Measurements from ENCODE around the gene SLC9A9. TPM values are rescaled to one million over a fixed set of nuclear protein-coding genes. Genes with fewer than 3 reads are reported as not detected.

SLC9A9 gene
- total RNA-seq, 1 donor from 2014 or later: 15.0 TPM

GRCh38 chr3:143693506-143693905 is 154.8 kb downstream of the SLC9A9 start:
- DNase-seq (ENCODE audit: low spot score): no peak

- no peak for DNase-seq (ENCODE audit: low spot score)
Measured at GRCh38 chr3:143686638-143687197, 161.6 kb downstream of the SLC9A9 start.

DNA sequence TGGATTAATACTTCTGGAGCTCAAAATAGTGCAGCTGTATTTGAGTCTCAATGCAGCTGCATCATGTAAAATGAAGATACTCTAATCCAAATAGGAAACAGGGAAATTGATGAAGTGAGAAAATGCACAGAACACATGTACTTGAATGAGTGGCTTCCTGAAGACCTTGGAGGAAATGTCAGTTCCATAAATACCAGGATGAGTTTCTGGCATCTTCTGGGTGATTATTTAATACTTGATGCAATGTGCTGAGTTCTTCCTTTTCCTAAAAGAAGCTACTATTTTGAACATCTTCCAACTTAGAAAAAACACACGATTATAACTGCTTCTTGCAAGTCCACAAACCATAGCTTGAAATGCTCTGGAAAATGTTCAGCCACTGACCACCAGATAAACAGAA is 162.8 kb downstream of the SLC9A9 start:
- no peak for DNase-seq (ENCODE audit: low spot score)

DNA sequence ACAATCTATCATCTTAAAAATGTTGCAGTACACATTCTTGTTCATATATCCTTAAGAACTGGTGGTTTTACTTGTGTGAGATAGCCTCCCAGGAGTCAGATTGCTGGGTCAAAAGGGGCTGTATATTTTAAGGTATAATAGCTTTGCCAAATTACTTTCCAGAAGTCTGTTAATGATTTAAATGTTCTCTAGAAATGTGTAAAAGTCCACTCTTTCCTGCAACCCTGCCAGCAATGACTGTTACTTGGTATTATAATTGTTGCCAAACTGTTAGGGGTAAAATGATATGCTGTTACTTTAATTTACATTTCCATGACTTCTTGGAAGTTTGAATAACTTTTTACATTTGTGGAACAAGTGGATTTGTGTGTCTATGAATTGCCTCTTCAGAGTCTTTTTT is 170.8 kb downstream of the SLC9A9 start:
- no peak for DNase-seq (ENCODE audit: low spot score)

DNA sequence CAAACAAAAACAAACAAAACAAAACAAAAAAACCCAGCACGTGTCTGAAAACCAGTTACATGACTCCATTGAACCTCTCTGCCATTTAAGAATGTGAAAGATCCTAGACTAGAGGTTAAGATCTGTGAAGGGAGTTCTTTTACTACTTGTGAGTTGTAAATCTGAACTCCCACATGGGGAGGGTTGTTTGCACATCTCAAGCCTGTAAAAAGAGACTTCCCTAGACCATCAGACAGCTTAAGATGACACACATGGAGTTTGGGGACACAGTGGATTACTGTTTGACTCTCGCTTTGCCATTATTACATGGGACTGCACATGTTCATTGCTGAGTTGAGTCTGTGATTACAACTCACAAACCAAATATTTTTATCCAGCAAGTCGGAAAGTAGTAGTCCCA is 171.5 kb downstream of the SLC9A9 start:
- no peak for DNase-seq (ENCODE audit: low spot score)

- DNase-seq (ENCODE audit: low spot score): no peak
Measured at GRCh38 chr3:143676021-143676420, 172.2 kb downstream of the SLC9A9 start.

DNA sequence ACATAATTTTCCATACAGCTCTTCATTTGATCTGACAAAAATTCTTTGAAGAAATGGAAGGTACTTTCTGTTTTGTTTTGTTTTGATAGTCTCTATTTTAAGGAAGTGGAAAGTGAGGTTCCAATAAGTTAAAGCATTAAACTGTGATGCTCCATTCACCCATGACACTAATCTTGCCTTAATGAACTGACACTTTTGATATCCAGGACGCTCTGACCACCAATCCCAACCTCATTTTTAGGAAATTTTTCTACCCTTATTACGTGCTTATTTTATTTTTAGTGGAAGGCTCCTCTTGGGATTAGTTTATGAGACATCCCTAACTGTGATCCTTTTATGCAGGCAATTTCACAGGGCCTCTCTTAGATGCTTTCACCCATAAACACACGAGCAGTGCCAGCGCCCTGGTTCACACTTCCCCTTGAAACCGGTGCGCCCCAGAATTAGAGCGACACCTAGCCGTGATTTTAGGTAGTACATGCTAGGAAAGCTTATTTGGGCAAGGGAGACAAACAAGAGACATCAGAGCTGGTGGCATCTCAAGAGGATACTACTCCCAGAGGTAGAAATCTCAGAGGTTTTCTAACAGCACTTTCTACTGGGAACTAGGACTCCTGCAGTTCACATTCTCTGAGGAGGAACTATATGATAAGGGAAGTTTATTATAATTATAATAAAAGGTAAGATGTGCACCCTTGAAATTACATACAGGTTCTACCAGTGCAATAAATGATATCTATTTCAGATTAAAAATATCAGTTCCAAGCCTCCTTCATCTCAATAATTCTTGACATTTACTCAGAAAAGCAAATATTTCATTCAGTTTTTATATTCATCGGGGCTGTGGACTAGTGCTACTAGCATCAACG is 173.9 kb downstream of the SLC9A9 start:
- peak; percentile 85 for DNase-seq (ENCODE audit: low spot score)

DNA sequence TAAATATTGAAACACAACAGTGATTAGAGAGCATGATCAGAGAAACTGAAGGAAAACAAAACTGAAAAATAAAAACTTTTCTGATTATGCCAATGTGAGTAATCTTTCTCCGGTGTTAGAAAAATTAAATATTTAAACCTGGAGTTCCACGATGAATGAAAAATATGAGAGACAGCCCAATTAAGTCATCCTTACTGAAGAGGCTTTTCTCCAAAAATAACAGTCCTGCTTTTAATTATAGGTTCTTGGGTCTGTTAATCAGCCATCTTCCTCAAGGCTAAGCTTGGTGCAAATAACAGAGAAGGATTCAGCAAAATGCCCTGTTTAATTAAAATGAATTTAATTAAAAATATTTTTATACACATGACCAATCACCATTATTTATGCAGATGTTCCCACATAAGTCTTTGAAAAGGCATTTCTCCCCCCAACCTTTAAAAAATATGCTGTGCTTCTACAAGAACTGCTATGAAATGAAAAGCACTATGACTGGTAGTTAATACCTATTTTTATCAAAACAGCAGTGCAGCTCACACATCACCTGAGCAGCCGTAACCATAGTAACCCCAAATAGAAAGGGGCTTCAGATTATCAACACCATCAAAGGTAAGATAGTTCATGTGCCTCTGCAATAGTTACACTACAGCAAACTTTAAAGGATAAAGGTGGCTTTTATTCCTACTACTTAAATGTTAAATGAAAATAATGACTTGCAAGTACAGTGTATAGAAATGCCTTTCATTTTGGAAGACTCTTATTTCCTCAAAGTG is 175.7 kb downstream of the SLC9A9 start:
- no peak for DNase-seq (ENCODE audit: low spot score)

DNA sequence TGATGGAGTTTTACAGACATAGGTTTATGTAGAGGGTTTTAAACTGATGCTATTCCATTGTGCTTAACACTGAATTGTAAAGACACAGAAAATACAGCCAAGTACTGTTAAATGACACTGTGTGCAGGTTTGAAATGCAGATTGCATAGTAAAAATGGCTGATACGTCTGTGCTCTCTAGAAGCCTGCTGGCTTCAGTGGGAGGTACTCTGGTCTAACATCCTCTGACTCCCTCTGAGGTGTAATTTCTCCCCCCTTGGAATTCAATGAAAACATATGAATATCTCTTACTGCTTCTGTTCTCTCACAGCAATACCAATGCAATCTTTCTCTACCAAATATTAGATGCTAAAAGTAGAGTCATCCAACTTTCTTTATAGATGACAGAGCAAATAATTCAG is 176.6 kb downstream of the SLC9A9 start:
- no peak for DNase-seq (ENCODE audit: low spot score)

GRCh38 chr3:143668924-143669790 is 179.1 kb downstream of the SLC9A9 start:
- no peak for DNase-seq (ENCODE audit: low spot score)

- DNase-seq (ENCODE audit: low spot score): no peak
Measured at GRCh38 chr3:143668385-143668784, 179.9 kb downstream of the SLC9A9 start.

- no peak for DNase-seq (ENCODE audit: low spot score)
Measured at GRCh38 chr3:143661677-143662076, 186.6 kb downstream of the SLC9A9 start.

DNA sequence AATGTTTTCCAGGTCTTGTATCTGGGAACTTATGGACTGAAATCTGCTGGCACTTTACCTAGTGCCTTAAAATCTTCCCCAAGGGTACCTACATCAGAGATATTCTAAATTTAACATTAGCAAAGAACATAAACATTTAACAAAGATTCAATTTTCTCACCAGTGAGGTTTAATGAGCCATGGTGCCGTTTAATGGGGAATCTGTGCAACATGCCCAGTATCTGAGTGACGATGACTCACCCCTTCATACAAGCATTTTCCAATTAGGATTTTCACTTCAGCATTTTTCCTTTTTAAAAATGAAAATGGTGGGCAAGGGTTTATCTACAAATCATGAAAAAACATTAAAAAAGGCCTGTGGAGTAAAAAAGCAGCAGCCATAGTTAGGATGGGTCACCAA is 189.4 kb downstream of the SLC9A9 start:
- DNase-seq (ENCODE audit: low spot score): no peak

DNA sequence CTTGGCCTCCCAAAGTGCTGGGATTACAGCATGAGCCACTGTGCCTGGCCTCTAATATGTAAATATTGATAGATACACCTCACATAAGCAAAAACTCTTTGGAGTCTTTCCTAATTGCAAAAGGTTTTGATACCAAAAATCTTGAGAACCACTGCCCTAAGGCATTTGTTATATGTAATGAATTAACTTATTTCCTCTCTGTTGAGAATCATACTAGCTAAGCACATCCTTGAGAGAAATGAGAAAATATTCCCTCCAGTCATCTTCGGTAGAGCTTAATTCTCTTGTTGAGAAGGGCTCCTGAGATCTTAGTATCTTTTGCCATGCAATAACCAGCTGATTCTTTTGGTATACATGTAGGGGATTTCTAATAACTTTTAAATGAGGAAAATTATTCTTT is 190.2 kb downstream of the SLC9A9 start:
- DNase-seq (ENCODE audit: low spot score): no peak

- no peak for DNase-seq (ENCODE audit: low spot score)
Measured at GRCh38 chr3:143657391-143657790, 190.9 kb downstream of the SLC9A9 start.

DNA sequence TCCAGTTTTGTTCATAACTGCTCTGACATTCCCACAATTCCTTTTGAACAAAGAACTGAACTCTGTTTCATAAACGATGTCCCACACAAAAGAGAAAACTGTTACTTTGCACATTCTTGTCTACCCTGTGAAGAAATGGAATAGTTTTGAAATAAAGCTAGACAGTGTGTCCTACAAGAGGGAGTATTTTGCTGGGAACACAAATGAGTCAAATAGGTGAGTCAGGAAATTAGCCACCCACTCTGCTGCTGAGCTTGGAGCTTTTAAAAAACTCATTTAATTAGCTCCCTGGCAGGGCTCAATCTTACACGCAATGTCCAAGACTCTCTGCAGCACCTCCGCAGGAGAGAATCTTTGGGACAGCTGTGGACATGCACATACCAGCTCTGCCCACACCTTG is 193.4 kb downstream of the SLC9A9 start:
- DNase-seq (ENCODE audit: low spot score): no peak

DNA sequence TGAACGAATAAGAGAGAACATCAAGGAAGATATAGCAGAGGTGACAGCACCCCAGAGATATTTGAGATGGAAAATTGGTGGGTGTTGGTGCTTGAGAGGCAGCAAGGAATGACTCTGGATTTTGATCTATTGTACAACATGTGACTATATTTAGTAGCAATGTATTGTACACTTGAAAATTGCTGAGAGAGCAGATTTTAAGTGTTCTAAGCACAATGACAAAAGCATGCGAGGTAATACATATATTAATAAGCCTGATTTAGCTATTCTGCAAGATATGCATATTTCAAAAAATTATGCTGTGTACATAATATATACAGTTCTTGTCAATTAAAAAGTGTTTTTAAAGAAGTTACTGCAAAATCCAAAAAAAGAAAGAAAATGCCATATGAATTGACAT is 194.3 kb downstream of the SLC9A9 start:
- no peak for DNase-seq (ENCODE audit: low spot score)

GRCh38 chr3:143653493-143653892 is 194.8 kb downstream of the SLC9A9 start:
- DNase-seq (ENCODE audit: low spot score): no peak

- no peak for DNase-seq (ENCODE audit: low spot score)
Measured at GRCh38 chr3:143652118-143652517, 196.2 kb downstream of the SLC9A9 start.

GRCh38 chr3:143650827-143651226 is 197.4 kb downstream of the SLC9A9 start:
- no peak for DNase-seq (ENCODE audit: low spot score)

- DNase-seq (ENCODE audit: low spot score): no peak
Measured at GRCh38 chr3:143650120-143650519, 198.1 kb downstream of the SLC9A9 start.

GRCh38 chr3:143648708-143649107 is 199.6 kb downstream of the SLC9A9 start:
- no peak for DNase-seq (ENCODE audit: low spot score)

All from ureter (tissue), 1 donor.